IMR-90 (cell line): ENCODE results near the gene NCAM1. TPM values are rescaled to one million over a fixed set of nuclear protein-coding genes. Genes with fewer than 3 reads are reported as not detected.

Experiments used
- ATAC-seq: fragments of 200-7000 bp; cut with Tn5 transposase; 2 replicates; pipeline ENCODE4 v1.9.1; 2020; ENCODE audit warnings: low read depth, mild to moderate bottlenecking, moderate library complexity
- BruUV-seq: library from RNA; stranded (reverse); fragments of 400-500 nt; replicated peaks from 2 replicates; lab custom pipeline; 2021; lab: Mats Ljungman, UMichigan
- CTCF ChIA-PET: fragments of 300-600 bp; formaldehyde crosslinking; extraction: SDS; loops from one replicate; lab custom pipeline; 2021; ENCODE audit warnings: antibody characterized with exemption; lab: Yijun Ruan, JAX
- POLR2A ChIA-PET: fragments of 300-600 bp; sonication (Branson Sonifier 250); formaldehyde crosslinking; loops from one replicate; lab custom pipeline; 2022; ENCODE audit warnings: antibody characterized with exemption; ENCODE audit not compliant: unreplicated experiment; lab: Charles Lee
- DNase-seq: peaks from one replicate; pipeline ENCODE4 v3.0.0; 2013
- H2AFZ ChIP-seq: replicated peaks from 2 replicates; pipeline ENCODE3; 2013; ENCODE audit warnings: low read length, mild to moderate bottlenecking; ENCODE audit not compliant: poor library complexity
- H2AK5ac ChIP-seq: 2 replicates; pipeline ENCODE4 v1.6.1; 2013; ENCODE audit warnings: low read depth, low read length, inconsistent platforms
- H2AK9ac ChIP-seq: replicated peaks from 2 replicates; pipeline ENCODE3; 2013; ENCODE audit warnings: mild to moderate bottlenecking, low read depth, low read length, moderate library complexity; ENCODE audit not compliant: poor library complexity
- H2BK120ac ChIP-seq: 2 replicates; pipeline ENCODE4 v1.6.1; 2013; ENCODE audit warnings: low read depth, low read length, inconsistent platforms
- H2BK15ac ChIP-seq: 3 replicates; pipeline ENCODE4 v1.6.1; 2013; ENCODE audit warnings: low read depth, low read length, inconsistent platforms
- H2BK20ac ChIP-seq: 2 replicates; pipeline ENCODE4 v1.6.1; 2013; ENCODE audit warnings: low read depth, mild to moderate bottlenecking, inconsistent platforms, low read length, moderate library complexity
- H2BK5ac ChIP-seq: 2 replicates; pipeline ENCODE4 v1.6.1; 2013; ENCODE audit warnings: mild to moderate bottlenecking, low read depth, low read length, inconsistent platforms; ENCODE audit not compliant: poor library complexity, severe bottlenecking
- H3K14ac ChIP-seq: replicated peaks from 2 replicates; pipeline ENCODE4 v1.6.1; 2013; ENCODE audit warnings: low read depth, low read length, inconsistent platforms
- H3K18ac ChIP-seq: 2 replicates; pipeline ENCODE4 v1.6.1; 2013; ENCODE audit warnings: low read depth, low read length, control low read depth
- H3K23ac ChIP-seq: 2 replicates; pipeline ENCODE4 v1.6.1; 2013; ENCODE audit warnings: low read depth, low read length, inconsistent platforms
- H3K27ac ChIP-seq: 2 replicates; pipeline ENCODE4 v1.5.1; 2013; ENCODE audit warnings: mild to moderate bottlenecking, control low read depth, low read length; ENCODE audit not compliant: insufficient read depth
- H3K27me3 ChIP-seq: 2 replicates; pipeline ENCODE4 v1.6.1; 2013; ENCODE audit warnings: low read length; ENCODE audit not compliant: control insufficient read depth, insufficient read depth
- H3K36me3 ChIP-seq: 2 replicates; pipeline ENCODE4 v1.6.1; 2013; ENCODE audit warnings: low read length, mixed read lengths; ENCODE audit not compliant: control insufficient read depth, insufficient read depth
- H3K4ac ChIP-seq: 2 replicates; pipeline ENCODE4 v1.6.1; 2013; ENCODE audit warnings: low read depth, low read length, inconsistent platforms
- H3K4me1 ChIP-seq: 2 replicates; pipeline ENCODE4 v1.6.1; 2013; ENCODE audit warnings: low read length, mixed read lengths; ENCODE audit not compliant: control insufficient read depth, insufficient read depth
- H3K4me2 ChIP-seq: 2 replicates; pipeline ENCODE4 v1.6.1; 2013; ENCODE audit warnings: low read depth, mild to moderate bottlenecking, control low read depth, low read length, moderate library complexity
- H3K4me3 ChIP-seq: 2 replicates; pipeline ENCODE4 v1.5.1; 2013; ENCODE audit warnings: low read depth, mild to moderate bottlenecking, control low read depth, low read length, moderate library complexity; ENCODE audit not compliant: insufficient read depth
- H3K56ac ChIP-seq: 2 replicates; pipeline ENCODE4 v1.6.1; 2013; ENCODE audit warnings: low read length, inconsistent platforms; ENCODE audit not compliant: insufficient read depth; ENCODE audit errors: extremely low read depth
- H3K79me1 ChIP-seq, 2 experiments: 2 replicates each; pipeline ENCODE4 v1.6.1; 2013; ENCODE audit warnings: low read length in 2 of 2, inconsistent platforms in 1 of 2, low read depth in 1 of 2
- H3K9ac ChIP-seq: 2 replicates; pipeline ENCODE4 v1.6.1; 2013; ENCODE audit warnings: low read depth, low read length, control low read depth
- H3K9me1 ChIP-seq: 2 replicates; pipeline ENCODE4 v1.6.1; 2013; ENCODE audit warnings: low read length, inconsistent platforms; ENCODE audit not compliant: insufficient read depth
- H3K9me3 ChIP-seq: 2 replicates; pipeline ENCODE4 v1.6.1; 2013; ENCODE audit warnings: low read length; ENCODE audit not compliant: control insufficient read depth, insufficient read depth
- H4K20me1 ChIP-seq: 2 replicates; pipeline ENCODE4 v1.6.1; 2013; ENCODE audit warnings: low read length, inconsistent platforms; ENCODE audit not compliant: insufficient read depth
- H4K5ac ChIP-seq: 2 replicates; pipeline ENCODE4 v1.6.1; 2013; ENCODE audit warnings: mild to moderate bottlenecking, low read depth, low read length, control low read depth
- H4K8ac ChIP-seq, 2 experiments: 2 replicates each; pipeline ENCODE4 v1.6.1; 2013; ENCODE audit warnings: low read depth in 2 of 2, low read length in 2 of 2, control low read depth in 1 of 2, inconsistent platforms in 1 of 2
- H4K91ac ChIP-seq: 2 replicates; pipeline ENCODE4 v1.6.1; 2013; ENCODE audit warnings: low read depth, low read length, inconsistent platforms; ENCODE audit not compliant: insufficient read depth
- MAFK ChIP-seq: IDR thresholded peaks from 2 replicates; pipeline ENCODE4 v1.6.1; 2012; ENCODE audit warnings: low read depth, low read length, improper control_type of control experiment
- USF2 ChIP-seq: fragments of 150-350 bp; IDR thresholded peaks from 2 replicates; pipeline ENCODE4 v1.6.1; 2017; ENCODE audit warnings: mild to moderate bottlenecking, antibody characterized with exemption, low read length, low read depth
- WGBS, 2 experiments: methylation state at CpG; one replicate each; pipeline versions ENCODE4 v1.1.5 to v1.1.7; 2013; ENCODE audit warnings: missing lambda C conversion rate in 2 of 2; ENCODE audit not compliant: insufficient read length in 1 of 2; ENCODE audit errors: extremely low coverage in 2 of 2; 5-methylcytosine and 5-hydroxymethylcytosine counted together
- dilution Hi-C: fragments of 300-500 bp; cut with HindIII; formaldehyde crosslinking; loops from one replicate; pipeline ENCODE4 v1.14.3; 2018; ENCODE audit warnings: low sequenced_read_pairs; ENCODE audit not compliant: unreplicated experiment
- in situ Hi-C: fragments of 300-500 bp; cut with MboI; formaldehyde crosslinking; loops from 3 replicates; pipeline ENCODE4 v1.14.3; 2019; ENCODE audit warnings: low sequenced_read_pairs, inconsistent platforms, mixed read lengths
- intact Hi-C: fragments of 100-400 bp; cut with micrococcal nuclease; formaldehyde crosslinking; loops from 2 replicates; pipeline ENCODE4 v1.10.0; 2022
- polyA plus RNA-seq, 3 experiments: library from polyadenylated mRNA; depleted of rRNA; stranded (reverse); fragments of >200 nt; gene quantifications; 2 replicates each; pipeline ENCODE4 v1.2.3, GENCODE V29; 2012; ENCODE audit warnings: low replicate concordance in 1 of 3
- total RNA-seq: library from RNA; depleted of rRNA; stranded (reverse); fragments of >200 nt; gene quantifications from 2 replicates; pipeline ENCODE4 v1.2.3, GENCODE V29; 2012

The NCAM1 gene
- total and polyA plus RNA-seq, 2 of the 4 experiments (the other 2 are of a cell fraction): 0.09 to 0.18 TPM

GRCh38 chr11:113242060-113242459 is 280.8 kb downstream of the NCAM1 start:
- DNase-seq: no peak
- WGBS, 2 experiments: no CpG with 5 or more reads among the region's 3 CpGs
- ChIA-PET CTCF (no interaction called here), POLR2A (no interaction called here)
- in situ Hi-C loops: no loop called here
- intact Hi-C loops: no loop called here
- Histone ChIP-seq H2BK5ac (no peak overlapping the region), H3K4ac (no peak overlapping the region), H3K9me3 (no peaks in the 10 kb centered on the region), H3K27me3 (no peaks in the 10 kb centered on the region), H3K9ac (no peak overlapping the region), H4K8ac (no peak overlapping the region), H2AFZ (no peak overlapping the region), H4K5ac (no peak overlapping the region), H2AK5ac (no peak overlapping the region), H3K56ac (no peak overlapping the region), H2BK15ac (no peak overlapping the region), H4K91ac (no peak overlapping the region), H3K79me1 (no peaks in the 10 kb centered on the region), H3K27ac (no peak overlapping the region), H3K36me3 (no peaks in the 10 kb centered on the region), H2BK20ac (no peak overlapping the region), H3K9me1 (peaks cover 4% of the 10 kb centered on the region; the same call in 1 of the 2 replicates), H2AK9ac (no peak overlapping the region), H4K20me1 (no peaks in the 10 kb centered on the region), H3K4me3 (no peak overlapping the region), H3K4me2 (no peak overlapping the region), H3K23ac (no peak overlapping the region), H3K18ac (no peak overlapping the region), H3K14ac (no peak overlapping the region), H3K4me1 (peaks cover 5% of the 10 kb centered on the region; the same call in 1 of the 2 replicates), H2BK120ac (no peak overlapping the region; the same call in 1 of the 2 replicates)
- dilution Hi-C loops: no loop called here
- ATAC-seq: no peak
- BruUV-seq: no TSS peak
- TF ChIP-seq USF2 (no peak), MAFK (peak; percentile 55)
